GM21515 (cell line): ENCODE measurements around the gene FBRS.
"Not testable (repeated sequence)": the region's sequence is repeated elsewhere in the genome, so short reads cannot be mapped to it uniquely, and the experiment has no call there.

ENCODE experiments used
- ATAC-seq: cut with Tn5 transposase; IDR thresholded peaks from one replicate; pipeline ENCODE4 v1.9.1; 2021; ENCODE audit not compliant: unreplicated experiment

FBRS gene

GRCh38 chr16:30657866-30658730 lies at the start of gene FBRS:
Gene FBRS, plus strand, starts transcription at chr16:30658431. Its CDS starts 1,088 bp downstream, at chr16:30659519.
- peak; percentile 66 for ATAC-seq

GRCh38 chr16:30609002-30609925 lies 49.0 kb upstream of the FBRS start:
- ATAC-seq = peak; percentile 28

GRCh38 chr16:30609926-30610839 lies 48.0 kb upstream of the FBRS start, which contains the start of gene ZNF689:
Gene ZNF689, minus strand, starts transcription at chr16:30610389. Its CDS starts 348 bp downstream, at chr16:30610041.
- peak; percentile 73 for ATAC-seq

- no peak for ATAC-seq
Observed at GRCh38 chr16:30615358-30616091, 42.7 kb upstream of the FBRS start.

- no peak for ATAC-seq
Observed at GRCh38 chr16:30619202-30619601, 39.0 kb upstream of the FBRS start.

- no peak for ATAC-seq
Observed at GRCh38 chr16:30619638-30620037, 38.6 kb upstream of the FBRS start.

GRCh38 chr16:30620169-30620568 lies 38.1 kb upstream of the FBRS start:
- no peak for ATAC-seq

- no peak for ATAC-seq
Observed at GRCh38 chr16:30621765-30622164, 36.5 kb upstream of the FBRS start.

- ATAC-seq = no peak
Observed at GRCh38 chr16:30622455-30623032, 35.7 kb upstream of the FBRS start.

- no peak for ATAC-seq
Observed at GRCh38 chr16:30623536-30624283, 34.5 kb upstream of the FBRS start.

GRCh38 chr16:30626236-30626635 lies 32.0 kb upstream of the FBRS start:
- ATAC-seq = no peak

GRCh38 chr16:30628628-30629540 lies 29.3 kb upstream of the FBRS start:
- no peak for ATAC-seq

GRCh38 chr16:30632454-30632853 lies 25.8 kb upstream of the FBRS start:
- ATAC-seq = not testable (repeated sequence)

- no peak for ATAC-seq
Observed at GRCh38 chr16:30633526-30633925, 24.7 kb upstream of the FBRS start.

- ATAC-seq = no peak
Observed at GRCh38 chr16:30636599-30636998, 21.6 kb upstream of the FBRS start.

- ATAC-seq = not testable (repeated sequence)
Observed at GRCh38 chr16:30637139-30637538, 21.1 kb upstream of the FBRS start.

GRCh38 chr16:30637944-30638343 lies 20.3 kb upstream of the FBRS start:
- no peak for ATAC-seq
